GM18867 (cell line): ENCODE results near the gene SMARCA2.

Experiments
- ATAC-seq: cut with Tn5 transposase; IDR thresholded peaks from one replicate; pipeline ENCODE4 v1.9.1; 2021; ENCODE audit warnings: mild to moderate bottlenecking, moderate library complexity; ENCODE audit not compliant: unreplicated experiment

The SMARCA2 gene

GRCh38 chr9:2164268-2164667 lies 149.1 kb downstream of the SMARCA2 start:
- no peak for ATAC-seq

GRCh38 chr9:2166203-2166602 lies 151.1 kb downstream of the SMARCA2 start:
- ATAC-seq, result no peak

GRCh38 chr9:2169035-2169434 lies 153.9 kb downstream of the SMARCA2 start:
- ATAC-seq, result no peak

GRCh38 chr9:2170722-2171121 lies 155.6 kb downstream of the SMARCA2 start:
- no peak for ATAC-seq

- ATAC-seq, result no peak
These were observed 158.0 kb downstream of the SMARCA2 start for GRCh38 chr9:2173170-2173569.

GRCh38 chr9:2173861-2174260 lies 158.7 kb downstream of the SMARCA2 start:
- no peak for ATAC-seq

- ATAC-seq, result no peak
These were observed 159.2 kb downstream of the SMARCA2 start for GRCh38 chr9:2174306-2174705.

GRCh38 chr9:2174911-2175310 lies 159.8 kb downstream of the SMARCA2 start:
- no peak for ATAC-seq

GRCh38 chr9:2177121-2177520 lies 162.0 kb downstream of the SMARCA2 start:
- ATAC-seq, result no peak

- no peak for ATAC-seq
These were observed 163.0 kb downstream of the SMARCA2 start for GRCh38 chr9:2178034-2178734.

GRCh38 chr9:2179567-2179966 lies 164.4 kb downstream of the SMARCA2 start:
- no peak for ATAC-seq

- no peak for ATAC-seq
These were observed 165.0 kb downstream of the SMARCA2 start for GRCh38 chr9:2180154-2180553.

- no peak for ATAC-seq
These were observed 165.6 kb downstream of the SMARCA2 start for GRCh38 chr9:2180704-2181103.

- no peak for ATAC-seq
These were observed 166.6 kb downstream of the SMARCA2 start for GRCh38 chr9:2181792-2182191.

GRCh38 chr9:2190939-2191608 lies 175.9 kb downstream of the SMARCA2 start:
- no peak for ATAC-seq

- no peak for ATAC-seq
These were observed 176.4 kb downstream of the SMARCA2 start for GRCh38 chr9:2191609-2191972.

GRCh38 chr9:2192356-2192979 lies 177.3 kb downstream of the SMARCA2 start:
- no peak for ATAC-seq

GRCh38 chr9:2193552-2193951 lies 178.4 kb downstream of the SMARCA2 start:
- no peak for ATAC-seq

GRCh38 chr9:2195211-2195610 lies 180.1 kb downstream of the SMARCA2 start:
- no peak for ATAC-seq

GRCh38 chr9:2196757-2197156 lies 181.6 kb downstream of the SMARCA2 start:
- ATAC-seq, result no peak

- no peak for ATAC-seq
These were observed 183.9 kb downstream of the SMARCA2 start for GRCh38 chr9:2198956-2199635.
